B cell (primary cell): ENCODE measurements around the gene RNF157. TPM values are rescaled to one million over a fixed set of nuclear protein-coding genes. Genes with fewer than 3 reads are reported as not detected.

ENCODE experiments used
- ATAC-seq: fragments of 200-7000 bp; cut with Tn5 transposase; one replicate; pipeline ENCODE4 v1.10.0; 2021; ENCODE audit warnings: low read depth, mild to moderate bottlenecking, moderate number of reproducible peaks, moderate library complexity
- CTCF ChIA-PET: fragments of 350-600 bp; sonication (Branson Sonifier 250); formaldehyde crosslinking; loops from one replicate; lab custom pipeline; 2021; ENCODE audit warnings: antibody characterized with exemption, inconsistent platforms; lab: Charles Lee
- POLR2A ChIA-PET: fragments of 350-600 bp; sonication (Branson Sonifier 250); formaldehyde crosslinking; loops from one replicate; lab custom pipeline; 2021; ENCODE audit warnings: antibody characterized with exemption; lab: Charles Lee
- DNase-seq: peaks from one replicate; pipeline ENCODE4 v3.0.0; 2013
- H2AFZ ChIP-seq: 2 replicates; pipeline ENCODE4 v1.6.1; 2012; ENCODE audit warnings: mild to moderate bottlenecking, low read depth, low read length; ENCODE audit not compliant: insufficient read depth, poor library complexity, severe bottlenecking
- H3K27ac ChIP-seq, 2 donors: 1 replicate in 1 of 2; 2 replicates in 1 of 2; pipeline ENCODE4 v1.5.1; 2012 to 2013; ENCODE audit warnings: low read length in 2 of 2, mild to moderate bottlenecking in 2 of 2, moderate library complexity in 1 of 2
- H3K27me3 ChIP-seq, 4 experiments: fragments of 200-600 bp in 1 of 4; sonication (generic) in 1 of 4; replicated peaks in 1 of 4; 1 replicate in 2 of 4; 2 replicates in 2 of 4; pipeline versions ENCODE4 v1.6.1 to v1.7.0; 2013 to 2016; ENCODE audit warnings: low read length in 3 of 4, mild to moderate bottlenecking in 2 of 4, mixed read lengths in 1 of 4, moderate library complexity in 1 of 4; ENCODE audit not compliant: insufficient read depth in 4 of 4, control insufficient read depth in 3 of 4; ENCODE audit errors: control extremely low read depth in 1 of 4
- H3K36me3 ChIP-seq, 2 experiments: replicated peaks in 1 of 2; 1 replicate in 1 of 2; 2 replicates in 1 of 2; pipeline versions ENCODE4 v1.6.1 to v1.7.1; 2013; ENCODE audit warnings: low read length in 1 of 2; ENCODE audit not compliant: insufficient read depth in 2 of 2, control insufficient read depth in 1 of 2; ENCODE audit errors: control extremely low read depth in 1 of 2, extremely low read depth in 1 of 2
- H3K4me1 ChIP-seq, 2 donors: fragments of 200-600 bp in 1 of 2; sonication (generic) in 1 of 2; 1 replicate in 1 of 2; 2 replicates in 1 of 2; pipeline versions ENCODE4 v1.5.1 to v1.6.1; 2013 to 2017; ENCODE audit warnings: low read length in 2 of 2; ENCODE audit not compliant: control insufficient read depth in 2 of 2, insufficient read depth in 2 of 2
- H3K4me2 ChIP-seq: replicated peaks from 2 replicates; pipeline ENCODE3; 2012; ENCODE audit warnings: mild to moderate bottlenecking, low read depth, low read length; ENCODE audit not compliant: poor library complexity, severe bottlenecking
- H3K4me3 ChIP-seq, 5 experiments: fragments of 200-600 bp in 1 of 5; sonication (generic) in 1 of 5; 1 replicate in 3 of 5; 2 replicates in 2 of 5; pipeline versions ENCODE4 v1.5.1 to v1.7.0; 2011 to 2016; ENCODE audit warnings: low read length in 4 of 5, mild to moderate bottlenecking in 4 of 5, low read depth in 2 of 5, control low read depth in 1 of 5, moderate library complexity in 1 of 5; ENCODE audit not compliant: insufficient read depth in 1 of 5; ENCODE audit errors: control extremely low read depth in 1 of 5, extremely low read depth in 1 of 5
- H3K79me2 ChIP-seq: fragments of 200-600 bp; sonication (generic); one replicate; pipeline ENCODE4 v1.6.0; 2016; ENCODE audit warnings: low read length; ENCODE audit not compliant: control insufficient read depth, insufficient read depth
- H3K9ac ChIP-seq: fragments of 200-600 bp; sonication (generic); 2 replicates; pipeline ENCODE4 v1.6.1; 2017; ENCODE audit warnings: mild to moderate bottlenecking, low read length, moderate library complexity
- H3K9me3 ChIP-seq, 3 donors: one replicate each; pipeline versions ENCODE4 v1.6.1 to v1.7.1; 2013; ENCODE audit warnings: low read length in 2 of 3; ENCODE audit not compliant: control insufficient read depth in 2 of 3, insufficient read depth in 1 of 3; ENCODE audit errors: control extremely low read depth in 1 of 3
- H4K20me1 ChIP-seq: 2 replicates; pipeline ENCODE4 v1.6.0; 2012; ENCODE audit warnings: mild to moderate bottlenecking, low read length; ENCODE audit not compliant: insufficient read depth, control insufficient read depth, poor library complexity, severe bottlenecking
- H3K27ac Mint-ChIP-seq: one replicate; pipeline ENCODE4 v1.8.0; 2021; ENCODE audit warnings: mixed read lengths
- H3K27me3 Mint-ChIP-seq: one replicate; pipeline ENCODE4 v1.8.0; 2021; ENCODE audit warnings: mixed read lengths
- H3K4me1 Mint-ChIP-seq: one replicate; pipeline ENCODE4 v1.8.0; 2021; ENCODE audit warnings: mixed read lengths
- H3K4me3 Mint-ChIP-seq: one replicate; pipeline ENCODE4 v1.8.0; 2021; ENCODE audit warnings: mixed read lengths
- H3K9me3 Mint-ChIP-seq: one replicate; pipeline ENCODE4 v1.8.0; 2022; ENCODE audit warnings: mixed read lengths; ENCODE audit not compliant: insufficient read depth
- CTCF ChIP-seq: fragments of 200-600 bp; IDR thresholded peaks from one replicate; pipeline ENCODE4 v1.8.0; 2022; ENCODE audit warnings: antibody characterized with exemption, mild to moderate bottlenecking
- EZH2 ChIP-seq: IDR thresholded peaks from 2 replicates; pipeline ENCODE4 v1.6.1; 2012; ENCODE audit warnings: borderline replicate concordance, low read depth, mild to moderate bottlenecking, moderate library complexity, low read length; ENCODE audit not compliant: insufficient read depth, poor library complexity, severe bottlenecking
- WGBS: methylation state at CpG from one replicate; pipeline ENCODE4 v1.1.5; 2013; ENCODE audit warnings: missing lambda C conversion rate; ENCODE audit not compliant: insufficient coverage; 5-methylcytosine and 5-hydroxymethylcytosine counted together
- intact Hi-C: fragments of 100-400 bp; cut with micrococcal nuclease; formaldehyde crosslinking; loops from one replicate; pipeline ENCODE4 v1.10.0; 2022
- polyA plus RNA-seq: library from polyadenylated mRNA; depleted of rRNA; stranded (reverse); fragments of >200 nt; gene quantifications from 2 replicates; pipeline ENCODE4 v1.2.3, GENCODE V29; 2012
- total RNA-seq, 2 donors: library from RNA; stranded (reverse); fragments of 120-200 nt in 1 of 2; gene quantifications; 1 replicate in 1 of 2; 2 replicates in 1 of 2; pipeline versions ENCODE4 v1.2.3 to v1.2.4, GENCODE V29; 2013 to 2022

The RNF157 gene
- total and polyA plus RNA-seq, 2 donors (not counting 1 experiment from before 2014, with no cell fraction given) = 0.54 to 1.2 TPM

DNA sequence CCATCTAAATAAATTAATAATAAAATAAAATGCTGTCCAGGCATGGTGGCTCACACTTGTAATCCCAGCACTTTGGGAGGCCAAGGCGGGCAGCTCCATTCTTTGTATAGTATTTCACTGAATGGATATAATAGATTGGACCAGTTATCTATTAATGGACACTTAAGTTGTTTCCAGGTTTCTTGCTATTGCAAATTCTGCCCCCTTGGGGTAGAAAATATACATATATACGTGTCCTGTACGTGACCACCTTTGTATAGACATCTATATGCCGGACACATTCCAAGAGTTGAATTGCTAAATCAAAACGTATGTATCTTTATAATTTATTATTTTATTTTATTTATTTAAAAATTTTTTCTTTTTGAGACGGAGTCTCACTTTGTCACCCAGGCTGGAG lies 132.8 kb downstream of the RNF157 start:
- no peaks in the 10 kb centered on the region for H4K20me1 ChIP-seq
- no peak overlapping the region for H3K4me3 ChIP-seq
- Mint-ChIP-seq H3K27me3 (no peaks in the 10 kb centered on the region), H3K4me1 (peaks cover 14% of the 10 kb centered on the region), H3K9me3 (no peaks in the 10 kb centered on the region), H3K4me3 (no peak overlapping the region), H3K27ac (no peak overlapping the region)
- peaks cover 9 to 16% of the 10 kb centered on the region in 2 donors for H3K4me1 ChIP-seq
- H3K27me3 ChIP-seq = no peaks in the 10 kb centered on the region
- intact Hi-C loops = no loop called here
- DNase-seq (no peak), ATAC-seq (no peak)
- no peak overlapping the region for H3K27ac ChIP-seq
- no peaks in the 10 kb centered on the region for H3K9me3 ChIP-seq
- ChIA-PET CTCF (no interaction called here), POLR2A (no interaction called here)
- no peak overlapping the region for H3K4me2 ChIP-seq
- H2AFZ ChIP-seq = no peak overlapping the region
- TF ChIP-seq CTCF (peak; percentile 40), EZH2 (no peak)
- no CpG with 5 or more reads among the region's 6 CpGs for WGBS
- H3K36me3 ChIP-seq = no peaks in the 10 kb centered on the region
- no peak overlapping the region for H3K9ac ChIP-seq
- H3K79me2 ChIP-seq = peaks cover 17% of the 10 kb centered on the region

GRCh38 chr17:76106703-76107102 lies 133.6 kb downstream of the RNF157 start:
- H3K27ac Mint-ChIP-seq = no peak overlapping the region
- Histone ChIP-seq H3K27me3 (no peaks in the 10 kb centered on the region), H3K4me1 (peaks cover 11 to 22% of the 10 kb centered on the region in 2 donors), H3K27ac (no peak overlapping the region), H3K4me2 (no peak overlapping the region), H3K79me2 (peaks cover 17% of the 10 kb centered on the region), H3K4me3 (no peak overlapping the region), H4K20me1 (no peaks in the 10 kb centered on the region), H3K9me3 (no peaks in the 10 kb centered on the region), H3K9ac (no peak overlapping the region), H2AFZ (peak overlapping the region; percentile 58), H3K36me3 (peaks cover 0 to 7% of the 10 kb centered on the region in 2 experiments)
- H3K4me1 Mint-ChIP-seq = peaks cover 16% of the 10 kb centered on the region
- no peaks in the 10 kb centered on the region for H3K27me3 Mint-ChIP-seq
- CTCF ChIA-PET = interaction anchor here (0.7 to 1.5 kb wide), 3 partner anchors 12 to 191 kb away, joined by 3 to 6 read pairs (median 5); no protein-coding TSS in a partner anchor
- POLR2A ChIA-PET = interaction anchor here (0.5 kb wide), 1 partner anchor 251 kb away, joined by 7 read pairs; the partner anchor contains the start of gene WBP2
- H3K4me3 Mint-ChIP-seq = peak overlapping the region; percentile 16
- H3K9me3 Mint-ChIP-seq = no peaks in the 10 kb centered on the region
- intact Hi-C loops = no loop called here
- TF ChIP-seq EZH2 = no peak
- no peak for TF ChIP-seq CTCF
- WGBS = no CpG with 5 or more reads among the region's 3 CpGs
- DNase-seq (no peak), ATAC-seq (no peak)
